ENCODE measurements around the gene DNASE1L2.

DNA sequence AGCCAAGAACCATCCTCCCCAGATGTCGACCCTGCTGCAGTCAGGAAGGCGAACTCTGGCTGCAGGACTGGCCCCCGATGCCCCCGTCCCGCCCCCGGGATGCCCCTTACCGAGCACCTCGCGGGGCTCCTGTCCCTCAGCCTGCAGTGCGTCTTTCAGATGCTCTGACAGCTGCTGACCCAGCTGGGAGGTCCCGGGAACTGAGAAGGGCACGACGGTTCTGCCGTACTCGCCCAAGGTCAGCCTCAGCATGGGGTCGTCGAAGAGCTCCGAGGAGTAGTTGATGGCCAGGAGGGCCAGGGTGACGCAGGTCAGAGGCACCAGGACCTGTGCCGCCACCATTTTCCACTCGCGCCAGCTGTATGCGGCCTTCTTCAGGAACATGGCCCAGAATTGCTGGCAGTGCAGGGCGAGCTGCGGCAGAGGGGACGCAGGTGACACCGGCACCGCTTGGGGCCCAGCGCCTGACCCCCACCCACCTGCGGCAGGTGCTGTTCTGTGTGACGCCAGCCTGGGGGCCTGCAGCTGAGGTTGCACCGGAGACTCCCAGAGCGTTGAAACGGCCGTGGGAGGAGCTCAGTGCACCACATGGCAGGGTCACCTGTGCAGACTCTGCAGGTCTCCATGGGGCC lies 51.8 kb downstream of the DNASE1L2 start:
- TF ChIP-seq CTCF (IDR thresholded peaks at IDR 0.05) (no peak), POLR2A (IDR thresholded peaks at IDR 0.05) (no peak)
